ENCODE data around the gene GID8. TPM values are rescaled to one million over a fixed set of nuclear protein-coding genes. Genes with fewer than 3 reads are reported as not detected.

GID8 gene
- total and polyA plus RNA-seq, 2 of the 13 experiments (the other 11 are each of a cell fraction or from before 2014, with no cell fraction given), result 39.6 to 59.8 TPM

DNA sequence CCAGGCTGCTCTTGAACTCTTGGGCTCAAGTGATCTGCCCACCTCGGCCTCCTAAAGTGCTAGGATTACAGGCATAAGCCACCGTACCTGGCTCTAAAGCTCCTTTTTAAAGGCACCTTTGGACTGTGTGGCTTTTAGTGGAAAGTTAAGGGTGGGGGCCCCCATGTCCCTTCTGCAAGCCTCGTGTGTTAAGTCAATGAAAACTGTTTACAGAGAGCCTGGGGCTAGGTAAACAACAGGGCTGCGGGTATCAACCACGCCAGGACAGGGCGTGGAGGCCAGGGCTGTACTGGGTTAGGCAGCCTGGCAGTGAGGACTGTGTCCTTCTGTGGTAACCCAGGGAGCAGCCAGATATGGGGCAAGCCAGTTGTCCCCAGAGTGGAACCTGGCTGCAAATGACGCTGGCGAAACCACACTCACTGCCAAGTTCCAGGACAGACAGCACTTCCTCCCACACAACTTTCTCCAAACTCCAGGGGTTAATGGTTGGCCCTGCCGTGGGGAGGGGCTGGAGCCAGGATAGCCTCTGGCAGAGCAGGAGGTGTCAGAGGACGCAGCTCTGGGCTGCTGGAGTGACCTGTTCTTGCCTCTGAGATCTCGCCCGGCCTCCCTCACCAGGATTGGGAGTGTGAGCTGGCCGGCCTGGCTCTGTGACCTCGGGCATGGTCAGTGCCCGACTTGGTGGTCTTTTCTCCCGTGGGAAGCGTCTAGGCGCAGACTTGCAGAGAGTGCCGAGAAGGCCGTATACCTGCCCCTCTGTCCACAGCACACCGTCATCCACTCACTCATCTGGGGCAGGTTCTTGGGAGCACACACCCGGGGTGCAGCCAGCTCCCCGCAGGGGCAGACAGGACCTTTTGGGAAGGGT lies 17.8 kb downstream of the GID8 start (continued):
- TF ChIP-seq, protein P1, sequence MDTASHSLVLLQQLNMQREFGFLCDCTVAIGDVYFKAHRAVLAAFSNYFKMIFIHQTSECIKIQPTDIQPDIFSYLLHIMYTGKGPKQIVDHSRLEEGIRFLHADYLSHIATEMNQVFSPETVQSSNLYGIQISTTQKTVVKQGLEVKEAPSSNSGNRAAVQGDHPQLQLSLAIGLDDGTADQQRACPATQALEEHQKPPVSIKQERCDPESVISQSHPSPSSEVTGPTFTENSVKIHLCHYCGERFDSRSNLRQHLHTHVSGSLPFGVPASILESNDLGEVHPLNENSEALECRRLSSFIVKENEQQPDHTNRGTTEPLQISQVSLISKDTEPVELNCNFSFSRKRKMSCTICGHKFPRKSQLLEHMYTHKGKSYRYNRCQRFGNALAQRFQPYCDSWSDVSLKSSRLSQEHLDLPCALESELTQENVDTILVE (CRISPR knock-in tag; IDR thresholded peaks at IDR 0.05), result peak; percentile 98
- no peak; the same call in 1 of the 2 replicates for TF ChIP-seq ZNF30 (CRISPR knock-in tag; IDR thresholded peaks at IDR 0.05)
- peak; percentile 98 for TF ChIP-seq RCOR2 (CRISPR knock-in tag; IDR thresholded peaks at IDR 0.05)
- TF ChIP-seq, protein P2, sequence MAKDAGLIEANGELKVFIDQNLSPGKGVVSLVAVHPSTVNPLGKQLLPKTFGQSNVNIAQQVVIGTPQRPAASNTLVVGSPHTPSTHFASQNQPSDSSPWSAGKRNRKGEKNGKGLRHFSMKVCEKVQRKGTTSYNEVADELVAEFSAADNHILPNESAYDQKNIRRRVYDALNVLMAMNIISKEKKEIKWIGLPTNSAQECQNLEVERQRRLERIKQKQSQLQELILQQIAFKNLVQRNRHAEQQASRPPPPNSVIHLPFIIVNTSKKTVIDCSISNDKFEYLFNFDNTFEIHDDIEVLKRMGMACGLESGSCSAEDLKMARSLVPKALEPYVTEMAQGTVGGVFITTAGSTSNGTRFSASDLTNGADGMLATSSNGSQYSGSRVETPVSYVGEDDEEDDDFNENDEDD (CRISPR knock-in tag; IDR thresholded peaks at IDR 0.05; ENCODE audit: borderline replicate concordance), result peak; percentile 80; the same call in 1 of the 2 replicates
- no peak for TF ChIP-seq SETDB1 (CRISPR knock-in tag; IDR thresholded peaks at IDR 0.05; ENCODE audit: borderline replicate concordance)
- TF ChIP-seq, protein P3, sequence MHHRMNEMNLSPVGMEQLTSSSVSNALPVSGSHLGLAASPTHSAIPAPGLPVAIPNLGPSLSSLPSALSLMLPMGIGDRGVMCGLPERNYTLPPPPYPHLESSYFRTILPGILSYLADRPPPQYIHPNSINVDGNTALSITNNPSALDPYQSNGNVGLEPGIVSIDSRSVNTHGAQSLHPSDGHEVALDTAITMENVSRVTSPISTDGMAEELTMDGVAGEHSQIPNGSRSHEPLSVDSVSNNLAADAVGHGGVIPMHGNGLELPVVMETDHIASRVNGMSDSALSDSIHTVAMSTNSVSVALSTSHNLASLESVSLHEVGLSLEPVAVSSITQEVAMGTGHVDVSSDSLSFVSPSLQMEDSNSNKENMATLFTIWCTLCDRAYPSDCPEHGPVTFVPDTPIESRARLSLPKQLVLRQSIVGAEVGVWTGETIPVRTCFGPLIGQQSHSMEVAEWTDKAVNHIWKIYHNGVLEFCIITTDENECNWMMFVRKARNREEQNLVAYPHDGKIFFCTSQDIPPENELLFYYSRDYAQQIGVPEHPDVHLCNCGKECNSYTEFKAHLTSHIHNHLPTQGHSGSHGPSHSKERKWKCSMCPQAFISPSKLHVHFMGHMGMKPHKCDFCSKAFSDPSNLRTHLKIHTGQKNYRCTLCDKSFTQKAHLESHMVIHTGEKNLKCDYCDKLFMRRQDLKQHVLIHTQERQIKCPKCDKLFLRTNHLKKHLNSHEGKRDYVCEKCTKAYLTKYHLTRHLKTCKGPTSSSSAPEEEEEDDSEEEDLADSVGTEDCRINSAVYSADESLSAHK (CRISPR knock-in tag; IDR thresholded peaks at IDR 0.05; ENCODE audit: borderline replicate concordance), result peak; percentile 74; the same call in 1 of the 2 replicates
- TF ChIP-seq NR2C2 (CRISPR knock-in tag; IDR thresholded peaks at IDR 0.05; ENCODE audit: borderline replicate concordance), result no peak; the same call in 1 of the 2 replicates
- TF ChIP-seq ZNF441 (CRISPR knock-in tag; IDR thresholded peaks at IDR 0.05; ENCODE audit: borderline replicate concordance), result peak; percentile 91
- TF ChIP-seq, protein P4, sequence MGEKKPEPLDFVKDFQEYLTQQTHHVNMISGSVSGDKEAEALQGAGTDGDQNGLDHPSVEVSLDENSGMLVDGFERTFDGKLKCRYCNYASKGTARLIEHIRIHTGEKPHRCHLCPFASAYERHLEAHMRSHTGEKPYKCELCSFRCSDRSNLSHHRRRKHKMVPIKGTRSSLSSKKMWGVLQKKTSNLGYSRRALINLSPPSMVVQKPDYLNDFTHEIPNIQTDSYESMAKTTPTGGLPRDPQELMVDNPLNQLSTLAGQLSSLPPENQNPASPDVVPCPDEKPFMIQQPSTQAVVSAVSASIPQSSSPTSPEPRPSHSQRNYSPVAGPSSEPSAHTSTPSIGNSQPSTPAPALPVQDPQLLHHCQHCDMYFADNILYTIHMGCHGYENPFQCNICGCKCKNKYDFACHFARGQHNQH (CRISPR knock-in tag; IDR thresholded peaks at IDR 0.05), result peak; percentile 98
- peak; percentile 88; the same call in 1 of the 2 replicates for TF ChIP-seq NCOR1 (IDR thresholded peaks at IDR 0.05; ENCODE audit: borderline replicate concordance, low read length)
- no peak for TF ChIP-seq PHB2 (IDR thresholded peaks at IDR 0.05; ENCODE audit: partially characterized antibody)
- TF ChIP-seq KAT7 (CRISPR knock-in tag; IDR thresholded peaks at IDR 0.05; ENCODE audit: borderline replicate concordance), result peak; percentile 95; the same call in 1 of the 2 replicates
- TF ChIP-seq ZC3H13 (CRISPR knock-in tag; IDR thresholded peaks at IDR 0.05), result peak; percentile 86; the same call in 1 of the 2 replicates
- TF ChIP-seq ZNF670 (CRISPR knock-in tag; IDR thresholded peaks at IDR 0.05; ENCODE audit: borderline replicate concordance), result peak; percentile 98
- peak; percentile 50; the same call in 1 of the 2 replicates for TF ChIP-seq DR1 (CRISPR knock-in tag; IDR thresholded peaks at IDR 0.05)
- TF ChIP-seq ZNF431 (CRISPR knock-in tag; IDR thresholded peaks at IDR 0.05; ENCODE audit: borderline replicate concordance, low read depth), result peak; percentile 88
- TF ChIP-seq ZNF660 (CRISPR knock-in tag; IDR thresholded peaks at IDR 0.05; ENCODE audit: borderline replicate concordance, low read depth), result no peak
- TF ChIP-seq, protein P5, sequence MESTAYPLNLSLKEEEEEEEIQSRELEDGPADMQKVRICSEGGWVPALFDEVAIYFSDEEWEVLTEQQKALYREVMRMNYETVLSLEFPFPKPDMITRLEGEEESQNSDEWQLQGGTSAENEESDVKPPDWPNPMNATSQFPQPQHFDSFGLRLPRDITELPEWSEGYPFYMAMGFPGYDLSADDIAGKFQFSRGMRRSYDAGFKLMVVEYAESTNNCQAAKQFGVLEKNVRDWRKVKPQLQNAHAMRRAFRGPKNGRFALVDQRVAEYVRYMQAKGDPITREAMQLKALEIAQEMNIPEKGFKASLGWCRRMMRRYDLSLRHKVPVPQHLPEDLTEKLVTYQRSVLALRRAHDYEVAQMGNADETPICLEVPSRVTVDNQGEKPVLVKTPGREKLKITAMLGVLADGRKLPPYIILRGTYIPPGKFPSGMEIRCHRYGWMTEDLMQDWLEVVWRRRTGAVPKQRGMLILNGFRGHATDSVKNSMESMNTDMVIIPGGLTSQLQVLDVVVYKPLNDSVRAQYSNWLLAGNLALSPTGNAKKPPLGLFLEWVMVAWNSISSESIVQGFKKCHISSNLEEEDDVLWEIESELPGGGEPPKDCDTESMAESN (CRISPR knock-in tag; conservative IDR thresholded peaks at IDR 0.05), result peak; percentile 89
- TF ChIP-seq, protein P6, sequence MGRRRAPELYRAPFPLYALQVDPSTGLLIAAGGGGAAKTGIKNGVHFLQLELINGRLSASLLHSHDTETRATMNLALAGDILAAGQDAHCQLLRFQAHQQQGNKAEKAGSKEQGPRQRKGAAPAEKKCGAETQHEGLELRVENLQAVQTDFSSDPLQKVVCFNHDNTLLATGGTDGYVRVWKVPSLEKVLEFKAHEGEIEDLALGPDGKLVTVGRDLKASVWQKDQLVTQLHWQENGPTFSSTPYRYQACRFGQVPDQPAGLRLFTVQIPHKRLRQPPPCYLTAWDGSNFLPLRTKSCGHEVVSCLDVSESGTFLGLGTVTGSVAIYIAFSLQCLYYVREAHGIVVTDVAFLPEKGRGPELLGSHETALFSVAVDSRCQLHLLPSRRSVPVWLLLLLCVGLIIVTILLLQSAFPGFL (CRISPR knock-in tag; IDR thresholded peaks at IDR 0.05), result no peak
